Naive thymus-derived CD4-positive, alpha-beta T cell (primary cell): ENCODE data around the gene TOP2A. TPM values are rescaled to one million over a fixed set of nuclear protein-coding genes. Genes with fewer than 3 reads are reported as not detected.

ENCODE experiments used
- ATAC-seq: fragments of 150-1000 bp; cut with Tn5 transposase; 2 replicates; pipeline ENCODE4 v1.10.0; 2021; ENCODE audit warnings: mild to moderate bottlenecking, moderate library complexity
- CTCF ChIA-PET: fragments of 350-600 bp; sonication (Branson Sonifier 250); formaldehyde crosslinking; loops from one replicate; lab custom pipeline; 2021; ENCODE audit warnings: antibody characterized with exemption; lab: Charles Lee
- POLR2A ChIA-PET: fragments of 350-600 bp; sonication (Branson Sonifier 250); formaldehyde crosslinking; loops from one replicate; lab custom pipeline; 2021; ENCODE audit warnings: antibody characterized with exemption, inconsistent platforms; lab: Charles Lee
- DNase-seq, 9 donors: peaks; one replicate each; pipeline versions ENCODE4 v3.0.0 to v3.0.0-alpha.2; 2020 to 2022; ENCODE audit warnings: mixed read lengths in 1 of 9
- H3K27ac ChIP-seq: one replicate; pipeline ENCODE4 v1.7.0; 2013; ENCODE audit warnings: mild to moderate bottlenecking, low read depth, low read length, moderate library complexity
- H3K27me3 ChIP-seq, 2 donors: one replicate each; pipeline ENCODE4 v1.7.0; 2013; ENCODE audit warnings: low read length in 2 of 2, mild to moderate bottlenecking in 2 of 2, moderate library complexity in 2 of 2; ENCODE audit not compliant: control insufficient read depth in 2 of 2, insufficient read depth in 2 of 2
- H3K36me3 ChIP-seq, 3 experiments: 1 replicate in 2 of 3; 2 replicates in 1 of 3; pipeline ENCODE4 v1.7.0; 2013; ENCODE audit warnings: low read length in 3 of 3, mild to moderate bottlenecking in 3 of 3, moderate library complexity in 1 of 3; ENCODE audit not compliant: insufficient read depth in 3 of 3, control insufficient read depth in 2 of 3
- H3K4me1 ChIP-seq, 2 donors: one replicate each; pipeline ENCODE4 v1.7.0; 2013; ENCODE audit warnings: low read length in 2 of 2, mild to moderate bottlenecking in 2 of 2, moderate library complexity in 1 of 2; ENCODE audit not compliant: control insufficient read depth in 2 of 2, insufficient read depth in 2 of 2
- H3K4me3 ChIP-seq: 2 replicates; pipeline ENCODE4 v1.7.0; 2013; ENCODE audit warnings: mild to moderate bottlenecking, low read length
- H3K9me3 ChIP-seq, 3 experiments: 1 replicate in 2 of 3; 2 replicates in 1 of 3; pipeline ENCODE4 v1.7.0; 2013; ENCODE audit warnings: low read length in 3 of 3; ENCODE audit not compliant: control insufficient read depth in 2 of 3
- H3K27ac Mint-ChIP-seq, 9 donors: one replicate each; pipeline ENCODE4 v1.8.0; 2020 to 2022; ENCODE audit warnings: mixed read lengths in 9 of 9, mild to moderate bottlenecking in 8 of 9, moderate library complexity in 5 of 9, inconsistent platforms in 2 of 9
- H3K27me3 Mint-ChIP-seq, 5 donors: one replicate each; pipeline ENCODE4 v1.8.0; 2021 to 2022; ENCODE audit warnings: mixed read lengths in 5 of 5, mild to moderate bottlenecking in 1 of 5
- H3K36me3 Mint-ChIP-seq, 5 donors: one replicate each; pipeline ENCODE4 v1.8.0; 2020 to 2022; ENCODE audit warnings: mixed read lengths in 5 of 5, mild to moderate bottlenecking in 3 of 5, inconsistent platforms in 1 of 5
- H3K4me1 Mint-ChIP-seq, 7 donors: one replicate each; pipeline ENCODE4 v1.8.0; 2020 to 2022; ENCODE audit warnings: mixed read lengths in 7 of 7, mild to moderate bottlenecking in 3 of 7, inconsistent platforms in 1 of 7
- H3K4me3 Mint-ChIP-seq, 10 donors: one replicate each; pipeline ENCODE4 v1.8.0; 2020 to 2022; ENCODE audit warnings: mild to moderate bottlenecking in 10 of 10, mixed read lengths in 10 of 10, moderate library complexity in 6 of 10, inconsistent platforms in 2 of 10
- H3K9me3 Mint-ChIP-seq, 11 donors: one replicate each; pipeline ENCODE4 v1.8.0; 2020 to 2022; ENCODE audit warnings: mixed read lengths in 11 of 11, mild to moderate bottlenecking in 4 of 11, inconsistent platforms in 1 of 11, moderate library complexity in 1 of 11
- intact Hi-C, 2 donors: fragments of 100-400 bp; cut with micrococcal nuclease; formaldehyde crosslinking; loops; one replicate each; pipeline ENCODE4 v1.15.1; 2023
- polyA plus RNA-seq, 2 donors: library from polyadenylated mRNA; unstranded; fragments of 300-500 nt; fragmentation: Illumina TruSeq; gene quantifications; one replicate each; pipeline ENCODE4 v1.2.3, GENCODE V29; 2021
- total RNA-seq, 6 experiments: library from RNA in 5 of 6; stranded (reverse) in 5 of 6; gene quantifications; 1 replicate in 5 of 6; 2 replicates in 1 of 6; pipeline ENCODE4 v1.2.3 and lab custom pipeline; 2021 to 2026

TOP2A gene
- total and polyA plus RNA-seq, 7 experiments from 2014 or later, result 0.54 to 273 (median 1.2) TPM; not detected in 2

DNA sequence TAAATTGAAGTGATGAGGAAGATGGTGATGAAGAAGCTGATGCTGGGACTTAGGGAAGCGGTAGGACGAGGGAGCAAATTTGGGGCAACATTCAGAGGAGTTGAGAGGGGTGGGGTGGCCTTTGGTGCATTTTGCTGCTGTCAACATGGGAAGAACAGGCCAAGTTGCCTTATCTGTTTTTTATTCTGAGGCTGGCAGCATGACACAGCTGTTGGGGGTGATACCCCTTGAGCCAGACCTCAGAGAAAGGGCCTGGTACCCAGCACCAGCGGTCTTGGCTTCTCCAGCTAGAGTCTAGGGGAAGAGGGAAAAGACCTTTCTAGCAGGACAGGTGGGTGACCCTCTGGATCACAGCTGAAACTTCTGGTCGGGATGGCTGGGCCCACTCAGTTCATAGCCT, 30.1 kb upstream of the TOP2A start:
- H3K4me3 ChIP-seq, result no peak overlapping the region
- Mint-ChIP-seq H3K4me3 (peak overlapping the region in 2 of 10 donors; percentile 1 to 78), H3K4me1 (peaks cover 31 to 55% (median 34%) of the 10 kb centered on the region in 7 donors), H3K27ac (peak overlapping the region in 3 of 9 donors; percentile 1 to 62 (median 47)), H3K27me3 (peaks cover 0 to 5% (median 0%) of the 10 kb centered on the region in 5 donors), H3K9me3 (no peaks in the 10 kb centered on the region), H3K36me3 (peaks cover 0 to 21% (median 0%) of the 10 kb centered on the region in 5 donors)
- no peak overlapping the region for H3K27ac ChIP-seq
- DNase-seq (no peak), ATAC-seq (no peak)
- ChIA-PET CTCF (interaction anchor here (0.5 to 2.0 kb wide), 10 partner anchors 8 to 171 kb away, joined by 3 to 6 read pairs (median 4); no protein-coding TSS in a partner anchor), POLR2A (interaction anchor here (0.9 to 1.7 kb wide), 4 partner anchors 33 to 106 kb away, joined by 3 to 5 read pairs (median 4); no protein-coding TSS in a partner anchor)
- no peaks in the 10 kb centered on the region for H3K36me3 ChIP-seq
- H3K4me1 ChIP-seq, result peaks cover 25 to 27% of the 10 kb centered on the region in 2 donors
- no peaks in the 10 kb centered on the region for H3K9me3 ChIP-seq
- intact Hi-C loops, result loop anchor here in 1 of 2 donors (5.0 kb wide), 1 partner anchor 34 kb away; no protein-coding TSS in a partner anchor
- no peaks in the 10 kb centered on the region for H3K27me3 ChIP-seq

DNA sequence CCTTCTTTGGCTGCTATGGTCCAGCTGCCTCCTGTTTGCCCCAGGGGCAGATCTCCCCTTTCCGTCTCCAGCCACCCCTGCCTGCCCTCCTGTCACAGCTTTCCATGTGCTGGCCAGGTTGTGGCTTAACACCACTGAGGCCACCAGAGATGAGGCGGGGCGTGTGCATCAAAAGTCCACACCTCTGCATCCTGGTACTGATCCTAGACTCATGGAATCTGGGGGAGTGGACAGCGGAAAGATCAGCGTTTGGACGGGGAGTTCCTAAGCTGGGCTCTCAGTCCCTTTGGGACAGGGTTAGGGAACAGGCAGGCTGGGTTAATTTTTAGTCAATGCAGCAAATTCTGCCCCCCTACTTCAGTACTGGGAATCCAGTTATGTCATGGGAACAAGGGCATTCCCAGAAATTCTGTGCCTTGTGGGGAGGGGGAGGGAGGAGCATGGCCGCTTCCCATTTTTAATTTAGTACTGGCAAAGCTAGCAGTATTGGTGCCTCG, 29.5 kb upstream of the TOP2A start:
- Histone ChIP-seq H3K36me3 (no peaks in the 10 kb centered on the region), H3K9me3 (no peaks in the 10 kb centered on the region), H3K4me1 (peaks cover 25 to 27% of the 10 kb centered on the region in 2 donors), H3K27me3 (no peaks in the 10 kb centered on the region), H3K27ac (no peak overlapping the region), H3K4me3 (no peak overlapping the region)
- Mint-ChIP-seq H3K36me3 (peaks cover 0 to 18% (median 0%) of the 10 kb centered on the region in 5 donors), H3K27me3 (peaks cover 0 to 5% (median 0%) of the 10 kb centered on the region in 5 donors), H3K4me3 (peak overlapping the region in 2 of 10 donors; percentile 1 to 78), H3K27ac (peak overlapping the region in 1 of 9 donors; percentile 1), H3K9me3 (no peaks in the 10 kb centered on the region), H3K4me1 (peaks cover 31 to 58% (median 34%) of the 10 kb centered on the region in 7 donors)
- ATAC-seq (no peak), DNase-seq (no peak)
- POLR2A ChIA-PET, result interaction anchor here (0.9 to 1.7 kb wide), 3 partner anchors 34 to 107 kb away, joined by 3 to 5 read pairs (median 4); no protein-coding TSS in a partner anchor
- intact Hi-C loops, result loop anchor here in 1 of 2 donors (5.0 kb wide), 1 partner anchor 35 kb away; no protein-coding TSS in a partner anchor
- CTCF ChIA-PET, result interaction anchor here (0.6 to 2.0 kb wide), 7 partner anchors 9 to 143 kb away, joined by 3 to 6 read pairs (median 3); no protein-coding TSS in a partner anchor

DNA sequence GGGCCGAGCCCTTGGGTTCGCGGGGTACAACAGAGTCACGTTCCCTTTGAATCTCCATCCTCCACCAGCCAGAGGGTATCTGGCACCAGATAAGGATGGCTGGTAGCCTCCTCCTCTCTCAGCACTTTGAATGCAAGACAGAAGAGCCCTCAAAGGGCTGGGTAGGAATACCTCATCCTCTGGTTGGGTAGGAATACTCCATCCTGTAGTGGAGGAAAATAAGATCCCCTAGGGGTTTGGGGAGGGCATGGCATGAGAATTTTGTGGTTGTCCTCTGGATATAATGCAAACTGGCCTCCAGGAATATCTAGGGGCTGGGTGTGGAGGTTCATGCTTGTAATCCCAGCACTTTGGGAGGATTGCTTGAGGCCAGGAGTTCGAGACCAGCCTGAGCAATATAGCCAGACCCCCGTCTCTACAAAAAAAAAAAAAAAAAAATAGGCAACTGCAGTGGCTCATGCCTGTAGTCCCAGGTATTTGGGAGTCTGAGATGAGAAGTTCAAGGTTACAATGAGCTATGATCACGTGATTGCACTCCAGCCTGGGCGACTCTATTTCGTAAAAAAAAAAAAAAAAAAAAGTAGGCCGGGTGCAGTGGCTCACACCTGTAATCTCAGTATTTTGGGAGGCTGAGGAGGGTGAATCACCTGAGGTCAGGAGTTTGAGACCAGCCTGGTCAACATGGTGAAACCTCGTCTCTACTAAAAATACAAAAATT, 28.2 kb upstream of the TOP2A start:
- Mint-ChIP-seq H3K4me3 (peak overlapping the region in 7 of 10 donors; percentile 12 to 90 (median 65)), H3K27me3 (peaks cover 0 to 5% (median 0%) of the 10 kb centered on the region in 5 donors), H3K36me3 (peaks cover 0 to 17% (median 0%) of the 10 kb centered on the region in 5 donors), H3K4me1 (peaks cover 31 to 60% (median 34%) of the 10 kb centered on the region in 7 donors), H3K27ac (peak overlapping the region in 3 of 9 donors; percentile 14 to 93 (median 79)), H3K9me3 (no peaks in the 10 kb centered on the region)
- Histone ChIP-seq H3K36me3 (no peaks in the 10 kb centered on the region), H3K27me3 (no peaks in the 10 kb centered on the region), H3K4me3 (no peak overlapping the region), H3K4me1 (peaks cover 25 to 27% of the 10 kb centered on the region in 2 donors), H3K9me3 (no peaks in the 10 kb centered on the region), H3K27ac (no peak overlapping the region)
- intact Hi-C loops, result loop anchor here in 1 of 2 donors (1.0 to 5.0 kb wide), 3 partner anchors 29 to 87 kb away; partner anchors contain the start of gene TOP2A
- DNase-seq (no peak), ATAC-seq (no peak)
- ChIA-PET POLR2A (no interaction called here), CTCF (interaction anchor here (0.5 to 0.8 kb wide), 4 partner anchors 9 to 500 kb away, joined by 3 to 6 read pairs (median 4); no protein-coding TSS in a partner anchor)

DNA sequence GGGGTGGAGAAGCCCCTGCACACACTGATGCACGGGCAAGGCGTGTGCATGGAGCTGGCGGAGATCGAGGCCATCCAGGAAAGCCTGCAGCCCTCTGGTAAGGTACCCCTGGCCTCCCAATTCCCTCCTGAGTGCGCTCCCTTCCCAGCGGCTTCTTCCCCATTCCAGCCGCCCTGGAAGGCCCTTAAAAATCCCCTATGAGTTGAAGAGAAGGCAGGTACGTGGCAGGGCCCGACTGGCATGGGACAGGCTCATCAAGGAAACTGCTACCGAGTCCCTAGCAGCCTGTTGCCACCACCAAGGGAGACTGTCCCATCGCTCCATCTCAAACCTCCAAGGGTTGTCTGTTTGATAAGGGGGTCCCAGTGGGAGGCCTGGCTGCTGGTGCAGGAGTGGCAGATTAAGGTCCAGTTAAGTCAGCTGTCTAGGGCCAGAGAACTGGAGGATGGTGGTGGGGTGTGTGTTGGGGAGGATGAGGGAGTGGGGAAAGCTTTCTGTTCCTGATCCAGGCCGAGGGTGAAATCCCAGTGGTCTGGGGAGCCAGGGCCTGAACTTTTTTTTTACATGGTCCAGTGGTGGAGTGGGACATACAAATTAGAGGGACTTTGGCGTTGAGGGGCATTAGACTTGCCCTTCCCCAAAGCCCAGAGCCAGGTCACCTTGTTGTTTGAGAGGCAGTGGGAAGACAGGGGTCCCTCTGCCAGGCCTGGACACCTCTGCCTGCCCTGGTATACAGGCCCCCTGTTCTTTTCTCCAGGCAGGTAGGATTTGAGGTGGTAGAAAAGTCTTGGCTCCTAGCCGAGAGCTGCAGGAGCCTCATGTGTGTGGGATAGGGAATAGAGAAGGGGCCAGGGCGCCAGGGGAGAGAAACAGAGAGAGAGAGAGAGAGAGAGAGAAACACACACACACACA, 26.5 kb upstream of the TOP2A start:
- H3K36me3 Mint-ChIP-seq, result peaks cover 0 to 17% (median 0%) of the 10 kb centered on the region in 5 donors
- H3K27me3 Mint-ChIP-seq, result peaks cover 0 to 5% (median 0%) of the 10 kb centered on the region in 5 donors
- Histone ChIP-seq H3K4me1 (peaks cover 25 to 27% of the 10 kb centered on the region in 2 donors), H3K9me3 (no peaks in the 10 kb centered on the region), H3K4me3 (peak overlapping the region; percentile 21), H3K36me3 (no peaks in the 10 kb centered on the region), H3K27me3 (no peaks in the 10 kb centered on the region), H3K27ac (peak overlapping the region; percentile 1)
- ATAC-seq, result peak; percentile 5
- peaks cover 31 to 60% (median 34%) of the 10 kb centered on the region in 7 donors for H3K4me1 Mint-ChIP-seq
- peak in 1 of 9 donors; percentile 41 for DNase-seq
- ChIA-PET POLR2A (interaction anchor here (0.6 to 2.1 kb wide), 11 partner anchors 10 to 158 kb away, joined by 3 to 6 read pairs (median 4); no protein-coding TSS in a partner anchor), CTCF (interaction anchor here (0.7 to 2.2 kb wide), 13 partner anchors 8 to 141 kb away, joined by 3 to 19 read pairs (median 5); no protein-coding TSS in a partner anchor)
- H3K27ac Mint-ChIP-seq, result peak overlapping the region; percentile 60 to 93 (median 76)
- peak overlapping the region; percentile 65 to 90 (median 84) for H3K4me3 Mint-ChIP-seq
- intact Hi-C loops, result loop anchor here (1.0 to 5.0 kb wide), 9 partner anchors 17 to 116 kb away; partner anchors contain the start of gene TOP2A (in 1 of the 2)
- no peaks in the 10 kb centered on the region for H3K9me3 Mint-ChIP-seq

DNA sequence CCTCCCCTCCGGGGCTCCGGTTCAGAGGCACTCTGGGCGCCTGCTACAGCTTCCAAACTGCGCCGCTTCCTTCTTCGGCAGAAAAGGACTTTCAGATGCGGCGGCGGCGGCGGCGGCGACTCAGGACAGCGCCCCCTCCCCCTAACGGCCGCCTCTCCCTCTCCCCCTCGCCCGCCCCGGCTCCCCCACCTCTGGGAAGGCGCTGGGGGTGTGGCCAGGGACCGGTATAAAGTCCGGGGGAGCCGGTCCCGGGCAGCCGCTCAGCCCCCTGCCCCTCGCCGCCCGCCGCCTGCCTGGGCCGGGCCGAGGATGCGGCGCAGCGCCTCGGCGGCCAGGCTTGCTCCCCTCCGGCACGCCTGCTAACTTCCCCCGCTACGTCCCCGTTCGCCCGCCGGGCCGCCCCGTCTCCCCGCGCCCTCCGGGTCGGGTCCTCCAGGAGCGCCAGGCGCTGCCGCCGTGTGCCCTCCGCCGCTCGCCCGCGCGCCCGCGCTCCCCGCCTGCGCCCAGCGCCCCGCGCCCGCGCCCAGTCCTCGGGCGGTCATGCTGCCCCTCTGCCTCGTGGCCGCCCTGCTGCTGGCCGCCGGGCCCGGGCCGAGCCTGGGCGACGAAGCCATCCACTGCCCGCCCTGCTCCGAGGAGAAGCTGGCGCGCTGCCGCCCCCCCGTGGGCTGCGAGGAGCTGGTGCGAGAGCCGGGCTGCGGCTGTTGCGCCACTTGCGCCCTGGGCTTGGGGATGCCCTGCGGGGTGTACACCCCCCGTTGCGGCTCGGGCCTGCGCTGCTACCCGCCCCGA, 25.7 kb upstream of the TOP2A start, which contains the start of gene IGFBP4:
Gene IGFBP4 (plus strand): TSS at position 255 of the 792 bp plus-strand sequence. CDS start 286 bp downstream, at position 541.
- Mint-ChIP-seq H3K4me3 (peak within 1 kb of the TSS; percentile 67 to 90 (median 84)), H3K4me1 (peaks cover 26 to 54% (median 30%) of the 10 kb centered on the region in 7 donors), H3K27me3 (peaks cover 0 to 5% (median 0%) of the 10 kb centered on the region in 5 donors), H3K36me3 (peaks cover 0 to 13% (median 0%) of the 10 kb centered on the region in 5 donors), H3K27ac (peak within 1 kb of the TSS in 8 of 9 donors; percentile 60 to 93 (median 78)), H3K9me3 (no peaks in the 10 kb centered on the region)
- Histone ChIP-seq H3K27me3 (no peaks in the 10 kb centered on the region), H3K9me3 (no peaks in the 10 kb centered on the region), H3K36me3 (no peaks in the 10 kb centered on the region), H3K27ac (peak within 1 kb of the TSS; percentile 1), H3K4me1 (peaks cover 23 to 24% of the 10 kb centered on the region in 2 donors), H3K4me3 (peak within 1 kb of the TSS; percentile 21)
- POLR2A ChIA-PET, result interaction anchor here (0.6 to 2.1 kb wide), 11 partner anchors 9 to 159 kb away, joined by 3 to 6 read pairs (median 4); no protein-coding TSS in a partner anchor
- intact Hi-C loops, result loop anchor here (1.0 to 5.0 kb wide), 7 partner anchors 17 to 90 kb away; no protein-coding TSS in a partner anchor
- DNase-seq, result peak; percentile 40 to 80 (median 61)
- CTCF ChIA-PET, result interaction anchor here (0.7 to 2.2 kb wide), 16 partner anchors 9 to 172 kb away, joined by 3 to 19 read pairs (median 4); no protein-coding TSS in a partner anchor
- peak; percentile 87 for ATAC-seq
